K562 (cell line): ENCODE data around the gene ITLN1. TPM values are rescaled to one million over a fixed set of nuclear protein-coding genes. Genes with fewer than 3 reads are reported as not detected.
A peak's percentile ranks its signal among the peaks of the same experiment; 100 is the strongest.
"Not testable (repeated sequence)": the region's sequence is repeated elsewhere in the genome, so short reads cannot be mapped to it uniquely, and the experiment has no call there.

ENCODE experiments used
- ATAC-seq: fragments of 200-7000 bp; cut with Tn5 transposase; 3 replicates; pipeline ENCODE4 v1.9.1; 2020; ENCODE audit warnings: moderate library complexity
- BruUV-seq: library from RNA; stranded (reverse); fragments of 400-500 nt; replicated peaks from 2 replicates; lab custom pipeline; 2021; lab: Mats Ljungman, UMichigan
- CTCF ChIA-PET: fragments of 300-600 bp; formaldehyde crosslinking; extraction: SDS; loops from one replicate; lab custom pipeline; 2021; ENCODE audit warnings: low intra/inter-chr PET ratio; lab: Yijun Ruan, JAX
- POLR2A ChIA-PET: fragments of 300-600, 350-650 bp; sonication (Branson Sonifier 250); formaldehyde crosslinking; extraction: SDS; loops from one replicate; lab custom pipeline; 2021; ENCODE audit warnings: antibody characterized with exemption, inconsistent platforms; lab: Yijun Ruan, JAX
- DNase-seq, 4 experiments: peaks; one replicate each; pipeline versions ENCODE4 v3.0.0 to v3.0.0-alpha.2; 2011 to 2018; ENCODE audit warnings: low spot score in 3 of 4, mixed read lengths in 3 of 4; ENCODE audit errors: extremely low read depth in 1 of 4
- FAIRE-seq: peaks from 2 replicates; lab custom pipeline; 2011; peaks lifted over from hg19 to GRCh38; lab: Jason Lieb, UNC
- H2AFZ ChIP-seq: 2 replicates; pipeline ENCODE4 v1.6.0; 2011; ENCODE audit warnings: low read depth, low read length, control low read depth, inconsistent platforms
- H3K27ac ChIP-seq: fragments of 200-600 bp; 3 replicates; pipeline ENCODE4 v1.8.0; 2011; ENCODE audit warnings: low read depth, mild to moderate bottlenecking, control low read depth, inconsistent platforms, low read length, moderate library complexity, mixed read lengths; ENCODE audit errors: extremely low read depth
- H3K27me3 ChIP-seq, 2 experiments: fragments of 300-600 bp in 1 of 2; 2 replicates in 1 of 2; 3 replicates in 1 of 2; pipeline versions ENCODE4 v1.6.0 to v1.8.0; 2011; ENCODE audit warnings: inconsistent platforms in 2 of 2, low read length in 2 of 2, mild to moderate bottlenecking in 1 of 2, mixed read lengths in 1 of 2, moderate library complexity in 1 of 2; ENCODE audit not compliant: control insufficient read depth in 2 of 2, insufficient read depth in 2 of 2
- H3K36me3 ChIP-seq: fragments of 300-600 bp; 3 replicates; pipeline ENCODE4 v1.8.0; 2011; ENCODE audit warnings: mild to moderate bottlenecking, low read length, inconsistent platforms; ENCODE audit not compliant: control insufficient read depth, insufficient read depth
- H3K4me1 ChIP-seq, 2 experiments: fragments of 200-600 bp in 1 of 2; replicated peaks in 1 of 2; 2 replicates in 1 of 2; 3 replicates in 1 of 2; pipeline versions ENCODE4 v1.5.1 to v1.8.0; 2011; ENCODE audit warnings: inconsistent platforms in 2 of 2, low read length in 2 of 2, mild to moderate bottlenecking in 1 of 2, mixed read lengths in 1 of 2, moderate library complexity in 1 of 2; ENCODE audit not compliant: control insufficient read depth in 2 of 2, insufficient read depth in 2 of 2
- H3K4me2 ChIP-seq: 2 replicates; pipeline ENCODE4 v1.6.1; 2011; ENCODE audit warnings: low read length, control low read depth, inconsistent platforms, mixed read lengths; ENCODE audit not compliant: insufficient read depth
- H3K4me3 ChIP-seq: fragments of 200-600 bp; sonication (generic), shearing (Covaris generic); 2 replicates; pipeline ENCODE4 v1.5.1; 2016; ENCODE audit warnings: control low read depth, inconsistent platforms
- H3K79me2 ChIP-seq: fragments of 200-600 bp; 3 replicates; pipeline ENCODE4 v1.8.0; 2011; ENCODE audit warnings: low read length, inconsistent platforms; ENCODE audit not compliant: control insufficient read depth, insufficient read depth
- H3K9ac ChIP-seq, 2 experiments: 2 replicates each; pipeline versions ENCODE4 v1.6.0 to v1.6.1; 2011; ENCODE audit warnings: low read depth in 2 of 2, low read length in 2 of 2, control low read depth in 1 of 2, inconsistent platforms in 1 of 2, mild to moderate bottlenecking in 1 of 2, mixed read lengths in 1 of 2; ENCODE audit not compliant: insufficient read depth in 1 of 2
- H3K9me1 ChIP-seq: one replicate; pipeline ENCODE4 v1.6.0; 2011; ENCODE audit warnings: inconsistent platforms, mild to moderate bottlenecking, low read length, moderate library complexity; ENCODE audit not compliant: control insufficient read depth, insufficient read depth
- H3K9me3 ChIP-seq: replicated peaks from 2 replicates; pipeline ENCODE4 v1.5.1; 2011; ENCODE audit warnings: low read depth, low read length, inconsistent platforms; ENCODE audit not compliant: control insufficient read depth, insufficient read depth
- H4K20me1 ChIP-seq: replicated peaks from 2 replicates; pipeline ENCODE4 v1.6.1; 2011; ENCODE audit warnings: low read length, inconsistent platforms, mixed read lengths; ENCODE audit not compliant: control insufficient read depth, insufficient read depth
- DACH1 ChIP-seq: fragments of 450-650 bp; IDR thresholded peaks from 2 replicates; pipeline ENCODE4 v1.6.1; 2018; ENCODE audit not compliant: partially characterized antibody
- FOXJ2 ChIP-seq: fragments of 200-800 bp; sonication (Bioruptor generic); IDR thresholded peaks from 2 replicates; pipeline ENCODE4 v1.6.1; 2016; ENCODE audit warnings: missing genetic modification characterization, missing compliant biosample characterization
- WGBS: fragments of 100-300 bp; shearing (Covaris generic); methylation state at CpG from one replicate; pipeline ENCODE4 v1.1.6; 2016; ENCODE audit warnings: low coverage, mixed read lengths; ENCODE audit not compliant: insufficient coverage; ENCODE audit errors: missing lambda C conversion rate; 5-methylcytosine and 5-hydroxymethylcytosine counted together
- in situ Hi-C: fragments of 300-500 bp; cut with MboI; formaldehyde crosslinking; loops from 4 replicates; pipeline ENCODE4 v1.15.0; 2018; ENCODE audit warnings: inconsistent platforms, mixed read lengths
- intact Hi-C: fragments of 100-400 bp; cut with micrococcal nuclease; formaldehyde crosslinking; loops from 2 replicates; pipeline ENCODE4 v1.14.2; 2022
- polyA plus RNA-seq, 8 experiments: library from polyadenylated mRNA; depleted of rRNA in 4 of 8; stranded (reverse) in 5 of 8; unstranded in 3 of 8; fragments of >200 nt; fragmentation: Nextera tagmentation in 2 of 8; fragmentation: Illumina TruSeq in 1 of 8; extraction: Ambion mirVana in 2 of 8; extraction: Trizol in 1 of 8; gene quantifications; 2 replicates each; pipeline versions ENCODE4 v1.2.1 to v1.2.3, GENCODE V29; 2011 to 2014; ENCODE audit warnings: inconsistent platforms in 1 of 8, missing spikeins in 1 of 8
- total RNA-seq, 7 experiments: library from RNA; depleted of rRNA in 6 of 7; stranded (reverse); fragments of >200 nt in 6 of 7; fragmentation: Illumina TruSeq in 2 of 7; extraction: Trizol in 2 of 7; gene quantifications; 2 replicates each; pipeline versions ENCODE4 v1.2.1 to v1.2.3, GENCODE V29; 2011 to 2021; ENCODE audit warnings: low replicate concordance in 1 of 7

ITLN1 gene
- total and polyA plus RNA-seq, 9 of the 15 experiments (the other 6 are each of a cell fraction or from before 2014, with no cell fraction given): not detected

GRCh38 chr1:160904783-160905616 is 20.0 kb upstream of the ITLN1 start:
- POLR2A ChIA-PET: interaction anchor here (0.7 to 0.9 kb wide), 2 partner anchors 13 to 40 kb away, joined by 3 to 4 read pairs; no protein-coding TSS in a partner anchor
- in situ Hi-C loops: no loop called here
- no TSS peak for BruUV-seq

GRCh38 chr1:160902251-160902650 is 17.3 kb upstream of the ITLN1 start:
- H3K79me2 ChIP-seq, H3K27me3 ChIP-seq, DNase-seq, BruUV-seq, ATAC-seq, POLR2A ChIA-PET, intact Hi-C loops, H3K4me1 ChIP-seq, in situ Hi-C loops, H3K9me1 ChIP-seq, H2AFZ ChIP-seq, H3K36me3 ChIP-seq, H3K9ac ChIP-seq, H3K9me3 ChIP-seq, H3K4me2 ChIP-seq, FAIRE-seq, H4K20me1 ChIP-seq, H3K4me3 ChIP-seq, H3K27ac ChIP-seq: not testable (repeated sequence)
- 0% methylated on average over 1 of the region's 1 CpG for WGBS
- CTCF ChIA-PET: interaction anchor here (0.6 kb wide), 1 partner anchor 19 kb away, joined by 3 read pairs; no protein-coding TSS in a partner anchor

More at GRCh38 chr1:160904783-160905616, 20.0 kb upstream of the ITLN1 start:
- DNase-seq: no peak
- H2AFZ ChIP-seq: no peak overlapping the region
- FAIRE-seq: no peak
- CTCF ChIA-PET: no interaction called here
- peaks cover 4 to 25% of the 10 kb centered on the region in 2 experiments; a peak in 3 of 5 replicates for H3K27me3 ChIP-seq
- no peaks in the 10 kb centered on the region for H4K20me1 ChIP-seq
- H3K79me2 ChIP-seq: no peaks in the 10 kb centered on the region
- H3K9ac ChIP-seq: no peak overlapping the region
- H3K9me3 ChIP-seq: no peaks in the 10 kb centered on the region; the same call in 1 of the 2 replicates
- ATAC-seq: no peak
- no peaks in the 10 kb centered on the region for H3K4me1 ChIP-seq
- WGBS: 1% methylated on average over 8 of the region's 8 CpGs
- TF ChIP-seq FOXJ2 (tag): 0 out of 2 replicates have a peak, but pooled peaks have one; percentile 30
- no peak for TF ChIP-seq DACH1
- intact Hi-C loops: no loop called here
- H3K4me3 ChIP-seq: no peak overlapping the region
- H3K27ac ChIP-seq: no peak overlapping the region
- H3K9me1 ChIP-seq: no peaks in the 10 kb centered on the region
- H3K36me3 ChIP-seq: no peaks in the 10 kb centered on the region
- no peak overlapping the region for H3K4me2 ChIP-seq
